Measurements from ENCODE around the gene SEMA3D. TPM values are rescaled to one million over a fixed set of nuclear protein-coding genes. Genes with fewer than 3 reads are reported as not detected.

SEMA3D gene
- total and polyA plus RNA-seq, 2 of the 4 experiments (the other 2 are of a cell fraction) = 2.9 to 13.6 TPM

GRCh38 chr7:85154282-85154937 is 32.4 kb downstream of the SEMA3D start:
- Histone ChIP-seq H3K4me3 (ENCODE audit: insufficient read depth, low read depth, low read length) (no peak overlapping the region), H3K36me3 (ENCODE audit: control insufficient read depth, insufficient read depth, low read length) (no peaks in the 10 kb centered on the region), H3K18ac (ENCODE audit: low read depth, low read length) (no peak overlapping the region), H4K91ac (ENCODE audit: insufficient read depth, low read depth, low read length) (no peak overlapping the region), H2AK5ac (ENCODE audit: low read depth, low read length) (no peak overlapping the region), H3K9ac (ENCODE audit: low read depth, low read length) (no peak overlapping the region), H2AFZ (replicated peaks; ENCODE audit: low read length, poor library complexity) (no peak overlapping the region), H3K4ac (ENCODE audit: low read depth, low read length) (no peak overlapping the region), H3K4me2 (ENCODE audit: low read depth, low read length) (no peak overlapping the region), H3K14ac (replicated peaks; ENCODE audit: low read depth, low read length) (no peak overlapping the region), H2BK15ac (ENCODE audit: low read depth, low read length) (no peak overlapping the region), H3K56ac (ENCODE audit: extremely low read depth, insufficient read depth, low read length) (no peak overlapping the region), H3K79me1 (ENCODE audit: low read depth in 1 of 2, low read length in 2 of 2) (no peaks in the 10 kb centered on the region), H4K20me1 (ENCODE audit: insufficient read depth, low read length) (no peaks in the 10 kb centered on the region), H4K8ac (ENCODE audit: low read depth in 2 of 2, low read length in 2 of 2) (no peak overlapping the region), H3K9me3 (ENCODE audit: control insufficient read depth, insufficient read depth, low read length) (no peaks in the 10 kb centered on the region), H3K23ac (ENCODE audit: low read depth, low read length) (no peak overlapping the region), H2BK120ac (ENCODE audit: low read depth, low read length) (no peak overlapping the region), H3K9me1 (ENCODE audit: insufficient read depth, low read length) (no peaks in the 10 kb centered on the region), H2BK5ac (ENCODE audit: low read depth, low read length, poor library complexity, severe bottlenecking) (no peak overlapping the region), H2BK20ac (ENCODE audit: low read depth, low read length) (no peak overlapping the region), H4K5ac (ENCODE audit: low read depth, low read length) (no peak overlapping the region), H3K27ac (ENCODE audit: insufficient read depth, low read length) (no peak overlapping the region), H3K27me3 (ENCODE audit: control insufficient read depth, insufficient read depth, low read length) (no peaks in the 10 kb centered on the region), H3K4me1 (ENCODE audit: control insufficient read depth, insufficient read depth, low read length) (no peaks in the 10 kb centered on the region), H2AK9ac (replicated peaks; ENCODE audit: low read depth, low read length, poor library complexity) (no peak overlapping the region)
- DNase-seq (no peak), ATAC-seq (ENCODE audit: low read depth) (no peak)
- CTCF ChIA-PET = no interaction called here
- in situ Hi-C loops (cut with MboI; ENCODE audit: low sequenced_read_pairs) = no loop called here
- BruUV-seq (replicated peaks) = no TSS peak
- dilution Hi-C loops (cut with HindIII; ENCODE audit: low sequenced_read_pairs, unreplicated experiment) = no loop called here
- intact Hi-C loops (cut with micrococcal nuclease) = no loop called here
- WGBS, 2 experiments (ENCODE audit: extremely low coverage in 2 of 2, insufficient read length in 1 of 2) = no CpG with 5 or more reads among the region's 3 CpGs
- POLR2A ChIA-PET (ENCODE audit: unreplicated experiment) = no interaction called here
- TF ChIP-seq SMC3 (IDR thresholded peaks at IDR 0.05; ENCODE audit: low read depth, low read length) (no peak), CHD1 (IDR thresholded peaks at IDR 0.05; ENCODE audit: low read depth, low read length) (no peak), RAD21 (IDR thresholded peaks at IDR 0.05; ENCODE audit: low read length) (no peak), FOS (IDR thresholded peaks at IDR 0.05; ENCODE audit: low read depth, low read length) (no peak), POLR2A (IDR thresholded peaks at IDR 0.05; ENCODE audit: low read depth, low read length) (no peak), MXI1 (IDR thresholded peaks at IDR 0.05; ENCODE audit: borderline replicate concordance, low read depth, low read length) (no peak), RFX5 (IDR thresholded peaks at IDR 0.05; ENCODE audit: low read depth, low read length) (no peak), RCOR1 (IDR thresholded peaks at IDR 0.05; ENCODE audit: insufficient replicate concordance, low read length) (no peak), CEBPB (IDR thresholded peaks at IDR 0.05; ENCODE audit: low read depth, low read length) (no peak), MAFK (IDR thresholded peaks at IDR 0.05; ENCODE audit: low read depth, low read length) (no peak)
- TF ChIP-seq, protein P1, sequence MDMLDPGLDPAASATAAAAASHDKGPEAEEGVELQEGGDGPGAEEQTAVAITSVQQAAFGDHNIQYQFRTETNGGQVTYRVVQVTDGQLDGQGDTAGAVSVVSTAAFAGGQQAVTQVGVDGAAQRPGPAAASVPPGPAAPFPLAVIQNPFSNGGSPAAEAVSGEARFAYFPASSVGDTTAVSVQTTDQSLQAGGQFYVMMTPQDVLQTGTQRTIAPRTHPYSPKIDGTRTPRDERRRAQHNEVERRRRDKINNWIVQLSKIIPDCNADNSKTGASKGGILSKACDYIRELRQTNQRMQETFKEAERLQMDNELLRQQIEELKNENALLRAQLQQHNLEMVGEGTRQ (IDR thresholded peaks at IDR 0.05; ENCODE audit: low read depth, low read length) = no peak
